GM19239 (cell line): ENCODE results near the gene GUCA1C.
A peak's percentile ranks its signal among the peaks of the same experiment; 100 is the strongest.

ENCODE experiments used
- DNase-seq: peaks from one replicate; pipeline ENCODE4 v3.0.0; 2011; ENCODE audit warnings: low spot score; ENCODE audit not compliant: insufficient read length
- FAIRE-seq: peaks from 2 replicates; lab custom pipeline; 2011; peaks lifted over from hg19 to GRCh38; lab: Jason Lieb, UNC

GUCA1C gene

GRCh38 chr3:108914774-108915641 lies 38.7 kb downstream of the GUCA1C start:
- peak; percentile 96 for FAIRE-seq
- DNase-seq = peak; percentile 33

- FAIRE-seq = no peak
- no peak for DNase-seq
Measured at GRCh38 chr3:108909799-108910198, 43.9 kb downstream of the GUCA1C start.

GRCh38 chr3:108907194-108907593 lies 46.5 kb downstream of the GUCA1C start:
- DNase-seq (no peak), FAIRE-seq (no peak)

- FAIRE-seq = no peak
Measured at GRCh38 chr3:108899530-108899929, 54.1 kb downstream of the GUCA1C start.

GRCh38 chr3:108897883-108898282 lies 55.8 kb downstream of the GUCA1C start:
- no peak for FAIRE-seq
- DNase-seq = no peak

More at GRCh38 chr3:108899530-108899929, 54.1 kb downstream of the GUCA1C start:
- no peak for DNase-seq

GRCh38 chr3:108894981-108895380 lies 58.7 kb downstream of the GUCA1C start:
- DNase-seq (no peak), FAIRE-seq (no peak)

- DNase-seq (no peak), FAIRE-seq (no peak)
Measured at GRCh38 chr3:108891833-108892232, 61.8 kb downstream of the GUCA1C start.

- DNase-seq (no peak), FAIRE-seq (no peak)
Measured at GRCh38 chr3:108887777-108888176, 65.9 kb downstream of the GUCA1C start.

- no peak for DNase-seq
- no peak for FAIRE-seq
Measured at GRCh38 chr3:108887121-108887520, 66.6 kb downstream of the GUCA1C start.

- FAIRE-seq = no peak
- DNase-seq = no peak
Measured at GRCh38 chr3:108883373-108883772, 70.3 kb downstream of the GUCA1C start.

GRCh38 chr3:108882762-108883161 lies 70.9 kb downstream of the GUCA1C start:
- no peak for FAIRE-seq
- DNase-seq = no peak

- FAIRE-seq (no peak), DNase-seq (no peak)
Measured at GRCh38 chr3:108879915-108880314, 73.8 kb downstream of the GUCA1C start.

- DNase-seq (no peak), FAIRE-seq (no peak)
Measured at GRCh38 chr3:108877901-108878300, 75.8 kb downstream of the GUCA1C start.

GRCh38 chr3:108863799-108864135 lies 89.9 kb downstream of the GUCA1C start:
- FAIRE-seq = no peak
- DNase-seq = no peak

GRCh38 chr3:108862865-108863798 lies 90.5 kb downstream of the GUCA1C start:
- DNase-seq (no peak), FAIRE-seq (no peak)

GRCh38 chr3:108861401-108861800 lies 92.3 kb downstream of the GUCA1C start:
- FAIRE-seq = no peak
- no peak for DNase-seq
